Loucy (cell line): ENCODE data around the gene FMN1.

ENCODE experiments used
- H2AFZ ChIP-seq: fragments of 200-600 bp; sonication (generic); 2 replicates; pipeline ENCODE4 v1.6.0; 2016; ENCODE audit warnings: antibody characterized with exemption, mild to moderate bottlenecking, low read length, moderate library complexity
- H3F3A ChIP-seq: fragments of 200-600 bp; 2 replicates; pipeline ENCODE4 v1.6.0; 2016; ENCODE audit warnings: antibody characterized with exemption, low read depth, mild to moderate bottlenecking
- H3K27me3 ChIP-seq: fragments of 200-600 bp; sonication (generic); 2 replicates; pipeline ENCODE4 v1.6.1; 2014; ENCODE audit warnings: low read length, mild to moderate bottlenecking; ENCODE audit not compliant: insufficient read depth, poor library complexity, severe bottlenecking
- H3K36me3 ChIP-seq: fragments of 200-600 bp; sonication (generic); 2 replicates; pipeline ENCODE4 v1.6.1; 2016; ENCODE audit warnings: low read length; ENCODE audit not compliant: insufficient read depth
- H3K4me1 ChIP-seq: fragments of 200-600 bp; sonication (generic); 2 replicates; pipeline ENCODE4 v1.5.1; 2014; ENCODE audit warnings: low read length, mild to moderate bottlenecking; ENCODE audit not compliant: insufficient read depth, poor library complexity, severe bottlenecking
- H3K4me2 ChIP-seq: fragments of 200-600 bp; sonication (generic); 2 replicates; pipeline ENCODE4 v1.6.0; 2014; ENCODE audit warnings: antibody characterized with exemption, low read length, low read depth, mild to moderate bottlenecking; ENCODE audit not compliant: poor library complexity, severe bottlenecking
- H3K4me3 ChIP-seq: fragments of 200-600 bp; sonication (generic); 2 replicates; pipeline ENCODE4 v1.5.1; 2014; ENCODE audit warnings: low read length, mild to moderate bottlenecking, mixed read lengths; ENCODE audit not compliant: poor library complexity, severe bottlenecking
- H3K79me2 ChIP-seq: fragments of 200-600 bp; sonication (generic); 2 replicates; pipeline ENCODE4 v1.6.1; 2014; ENCODE audit warnings: low read length; ENCODE audit not compliant: insufficient read depth
- H3K9ac ChIP-seq: fragments of 200-600 bp; sonication (generic); 2 replicates; pipeline ENCODE4 v1.6.0; 2014; ENCODE audit warnings: mild to moderate bottlenecking, low read depth, low read length, moderate library complexity; ENCODE audit not compliant: poor library complexity, severe bottlenecking
- H3K9me2 ChIP-seq: fragments of 200-600 bp; sonication (generic); replicated peaks from 2 replicates; pipeline ENCODE4 v1.6.1; 2016; ENCODE audit warnings: low read depth, low read length, mixed read lengths
- H3K9me3 ChIP-seq: fragments of 200-600 bp; sonication (generic); 2 replicates; pipeline ENCODE4 v1.6.1; 2014; ENCODE audit warnings: mild to moderate bottlenecking, antibody characterized with exemption, low read length, low read depth; ENCODE audit not compliant: insufficient read depth
- H4K20me1 ChIP-seq: fragments of 200-600 bp; sonication (generic); 2 replicates; pipeline ENCODE4 v1.6.0; 2014; ENCODE audit warnings: antibody characterized with exemption, low read length, mild to moderate bottlenecking; ENCODE audit not compliant: insufficient read depth, poor library complexity, severe bottlenecking
- EZH2phosphoT487 ChIP-seq: fragments of 200-600 bp; IDR thresholded peaks from 2 replicates; pipeline ENCODE4 v1.6.1; 2018; ENCODE audit warnings: antibody characterized with exemption, mild to moderate bottlenecking, moderate library complexity, borderline replicate concordance
- TF ChIP-seq, protein P1 (sequence below): fragments of 200-600 bp; sonication (generic); conservative IDR thresholded peaks from 2 replicates; pipeline ENCODE4 v1.5.1; 2014; ENCODE audit warnings: mild to moderate bottlenecking, antibody characterized with exemption, low read length

The FMN1 gene

GRCh38 chr15:33191591-33191990 lies 2.9 kb downstream of the FMN1 start:
- Histone ChIP-seq H3F3A (no peaks in the 10 kb centered on the region), H2AFZ (no peak overlapping the region), H3K36me3 (no peaks in the 10 kb centered on the region), H3K9me2 (no peaks in the 10 kb centered on the region), H3K9ac (no peak overlapping the region), H4K20me1 (no peaks in the 10 kb centered on the region), H3K27me3 (no peaks in the 10 kb centered on the region), H3K4me3 (no peak overlapping the region), H3K9me3 (no peaks in the 10 kb centered on the region), H3K4me2 (no peak overlapping the region), H3K4me1 (peaks cover 6% of the 10 kb centered on the region), H3K79me2 (no peaks in the 10 kb centered on the region)
- TF ChIP-seq, protein P1, sequence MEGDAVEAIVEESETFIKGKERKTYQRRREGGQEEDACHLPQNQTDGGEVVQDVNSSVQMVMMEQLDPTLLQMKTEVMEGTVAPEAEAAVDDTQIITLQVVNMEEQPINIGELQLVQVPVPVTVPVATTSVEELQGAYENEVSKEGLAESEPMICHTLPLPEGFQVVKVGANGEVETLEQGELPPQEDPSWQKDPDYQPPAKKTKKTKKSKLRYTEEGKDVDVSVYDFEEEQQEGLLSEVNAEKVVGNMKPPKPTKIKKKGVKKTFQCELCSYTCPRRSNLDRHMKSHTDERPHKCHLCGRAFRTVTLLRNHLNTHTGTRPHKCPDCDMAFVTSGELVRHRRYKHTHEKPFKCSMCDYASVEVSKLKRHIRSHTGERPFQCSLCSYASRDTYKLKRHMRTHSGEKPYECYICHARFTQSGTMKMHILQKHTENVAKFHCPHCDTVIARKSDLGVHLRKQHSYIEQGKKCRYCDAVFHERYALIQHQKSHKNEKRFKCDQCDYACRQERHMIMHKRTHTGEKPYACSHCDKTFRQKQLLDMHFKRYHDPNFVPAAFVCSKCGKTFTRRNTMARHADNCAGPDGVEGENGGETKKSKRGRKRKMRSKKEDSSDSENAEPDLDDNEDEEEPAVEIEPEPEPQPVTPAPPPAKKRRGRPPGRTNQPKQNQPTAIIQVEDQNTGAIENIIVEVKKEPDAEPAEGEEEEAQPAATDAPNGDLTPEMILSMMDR, result no peak
- no peak for TF ChIP-seq EZH2phosphoT487

DNA sequence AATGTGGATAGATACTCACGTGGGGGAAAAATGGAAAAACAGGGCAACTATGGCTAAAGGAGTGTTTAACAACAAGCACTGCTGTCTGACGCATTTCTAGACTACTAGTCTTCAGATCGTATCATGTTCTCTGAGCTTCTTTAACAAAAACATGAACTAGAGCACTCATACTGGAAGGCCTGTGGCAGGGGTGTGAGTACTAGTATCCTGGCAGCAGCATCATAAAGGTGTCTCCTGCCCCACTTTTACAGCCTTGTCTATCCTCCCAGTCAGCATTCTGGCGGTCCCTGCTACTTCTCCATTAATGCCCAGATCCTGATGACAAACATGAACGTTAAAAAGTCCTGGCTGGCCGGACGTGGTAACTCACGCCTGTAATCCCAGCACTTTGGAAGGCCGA lies 4.0 kb downstream of the FMN1 start:
- no peaks in the 10 kb centered on the region for H4K20me1 ChIP-seq
- H3K4me1 ChIP-seq, result peaks cover 13% of the 10 kb centered on the region
- H3F3A ChIP-seq, result no peaks in the 10 kb centered on the region
- no peak for TF ChIP-seq EZH2phosphoT487
- TF ChIP-seq, protein P1, result no peak
- no peak overlapping the region for H3K4me3 ChIP-seq
- H3K27me3 ChIP-seq, result no peaks in the 10 kb centered on the region
- H3K36me3 ChIP-seq, result no peaks in the 10 kb centered on the region
- no peaks in the 10 kb centered on the region for H3K9me2 ChIP-seq
- H3K4me2 ChIP-seq, result no peak overlapping the region
- no peak overlapping the region for H2AFZ ChIP-seq
- no peaks in the 10 kb centered on the region for H3K9me3 ChIP-seq
- H3K9ac ChIP-seq, result no peak overlapping the region
- no peaks in the 10 kb centered on the region for H3K79me2 ChIP-seq

DNA sequence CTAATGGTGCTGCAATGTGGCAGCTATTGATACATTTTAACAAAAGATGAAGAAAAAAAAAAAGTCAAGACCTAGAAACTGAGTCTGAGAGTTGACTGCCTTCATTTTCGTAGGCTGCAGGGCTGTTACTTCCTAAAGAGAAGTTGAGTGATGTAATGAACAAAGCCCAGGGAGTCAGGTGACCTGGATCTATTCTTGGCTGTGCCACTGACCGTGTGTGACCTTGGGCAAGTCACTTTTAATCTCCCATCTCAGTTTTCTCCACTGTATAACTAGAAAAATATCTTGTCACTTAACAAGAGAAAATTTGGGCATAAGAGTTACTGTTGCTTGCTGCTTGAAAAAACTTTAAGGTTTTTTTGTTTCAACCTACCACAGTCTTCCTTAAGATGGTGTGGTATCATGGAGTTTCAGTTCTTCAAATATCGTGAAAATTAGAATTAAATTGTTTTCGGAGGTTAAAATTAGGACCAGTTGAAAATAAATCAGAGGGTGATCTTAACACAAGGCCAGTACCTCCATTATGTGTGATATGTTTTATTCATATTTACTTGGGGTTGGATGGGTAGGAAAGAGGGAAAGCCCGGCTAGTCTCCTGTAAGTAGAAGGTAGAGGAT lies 5.8 kb downstream of the FMN1 start:
- Histone ChIP-seq H3K4me3 (no peak overlapping the region), H3K36me3 (no peaks in the 10 kb centered on the region), H3K27me3 (no peaks in the 10 kb centered on the region), H3K4me1 (peaks cover 13% of the 10 kb centered on the region), H2AFZ (no peak overlapping the region), H3K79me2 (no peaks in the 10 kb centered on the region), H3K9ac (no peak overlapping the region), H4K20me1 (no peaks in the 10 kb centered on the region), H3K9me2 (no peaks in the 10 kb centered on the region), H3F3A (no peaks in the 10 kb centered on the region), H3K9me3 (no peaks in the 10 kb centered on the region), H3K4me2 (no peak overlapping the region)
- no peak for TF ChIP-seq EZH2phosphoT487
- TF ChIP-seq, protein P1, result no peak
